Activated CD4-positive, CD25-positive, alpha-beta regulatory T cell treated with anti-CD3 and anti-CD28 coated beads, Interleukin-2, amount 50 U/mL, for 16 hours (primary cell): ENCODE data around the gene PPP1R12C.

Source experiments
- DNase-seq: peaks from one replicate; pipeline ENCODE4 v3.0.0-alpha.2; 2020; ENCODE audit warnings: low read depth, low spot score

The PPP1R12C gene

GRCh38 chr19:55146705-55147273 lies 29.4 kb upstream of the PPP1R12C start:
- DNase-seq, result no peak

- no peak for DNase-seq
Measured at GRCh38 chr19:55146078-55146704, 28.8 kb upstream of the PPP1R12C start.

- no peak for DNase-seq
Measured at GRCh38 chr19:55145232-55145631, 27.8 kb upstream of the PPP1R12C start.

DNA sequence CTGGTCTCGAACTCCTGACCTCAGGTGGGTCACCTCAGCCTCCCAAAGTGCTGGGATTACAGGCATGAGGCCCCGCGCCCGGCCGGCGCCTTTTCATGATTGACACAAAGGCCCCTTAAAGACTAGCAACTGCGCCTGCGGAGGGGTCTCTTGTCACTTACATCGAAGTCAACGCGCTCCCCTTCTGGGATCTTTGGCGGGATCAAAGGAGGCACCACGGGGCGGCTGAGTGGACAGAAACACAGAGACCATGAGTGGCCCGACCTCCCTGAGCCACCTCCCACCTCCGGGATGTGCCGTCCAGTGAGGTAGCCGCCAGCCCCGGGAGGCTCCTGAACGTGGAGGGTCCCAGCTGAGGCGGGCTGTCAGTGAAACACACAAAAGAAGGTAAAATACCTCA lies 24.3 kb upstream of the PPP1R12C start:
- DNase-seq, result no peak

GRCh38 chr19:55137915-55138314 lies 20.5 kb upstream of the PPP1R12C start:
- no peak for DNase-seq

- DNase-seq, result no peak
Measured at GRCh38 chr19:55136399-55137102, 19.1 kb upstream of the PPP1R12C start.

DNA sequence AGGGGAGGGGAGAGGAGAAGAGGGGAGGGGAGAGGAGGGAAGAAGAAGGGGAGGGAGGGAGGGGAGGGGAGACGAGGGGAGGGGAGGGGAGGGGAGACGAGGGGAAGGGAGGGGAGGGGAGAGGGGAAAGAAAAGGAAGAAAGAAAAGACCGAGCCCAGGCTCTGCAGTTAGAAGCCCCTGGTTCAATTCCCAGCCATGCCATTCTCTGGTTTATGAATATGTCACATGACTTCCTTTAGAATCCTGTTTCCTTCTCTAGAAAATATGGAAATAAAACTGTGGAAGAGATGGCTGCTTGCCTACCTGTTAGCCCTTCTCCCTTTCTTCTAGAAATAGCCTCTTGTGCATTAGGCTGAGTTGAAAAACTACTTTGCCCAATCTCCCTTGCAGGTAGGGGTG lies 17.3 kb upstream of the PPP1R12C start:
- DNase-seq, result no peak

DNA sequence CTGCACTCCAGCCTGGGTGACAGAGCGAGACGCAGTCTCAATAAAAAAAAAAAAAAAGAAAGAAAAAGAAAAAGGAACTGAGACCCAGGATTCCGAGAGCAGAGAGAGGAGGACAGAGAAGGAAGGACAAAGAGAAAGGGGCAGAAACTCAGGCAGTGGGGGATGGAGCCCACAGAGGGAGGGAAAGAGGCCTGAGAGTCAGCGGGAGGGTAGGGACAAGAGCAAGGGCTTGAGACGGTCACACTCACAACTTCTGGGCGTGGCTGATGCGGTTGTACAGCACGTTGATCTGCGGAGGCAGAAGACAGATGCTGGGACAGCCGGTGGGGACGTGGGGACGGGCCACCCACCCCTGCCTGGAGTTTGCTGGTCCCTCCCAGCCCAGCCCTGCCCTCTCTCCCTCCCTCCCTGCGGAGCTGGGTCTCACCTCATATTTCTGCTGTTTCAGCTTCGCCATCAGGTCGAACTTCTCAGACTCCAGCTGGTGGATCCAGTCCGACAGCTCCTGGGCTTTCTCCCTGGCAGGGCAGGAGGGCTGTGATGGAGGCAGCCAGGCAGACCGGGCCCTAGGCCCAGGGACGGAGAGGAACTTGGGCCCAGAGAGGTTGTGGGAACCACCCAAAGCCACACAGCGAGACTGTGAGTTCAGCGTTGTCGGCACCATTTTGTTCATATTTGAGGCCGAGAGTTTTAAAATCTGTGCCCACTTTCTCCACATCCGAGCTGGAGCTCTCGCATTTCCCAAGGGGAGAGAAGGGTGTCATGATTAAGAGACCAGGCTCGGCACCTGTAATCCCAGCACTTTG lies 16.4 kb upstream of the PPP1R12C start:
- DNase-seq, result no peak

- DNase-seq, result no peak
Measured at GRCh38 chr19:55132453-55133129, 15.2 kb upstream of the PPP1R12C start.

- no peak for DNase-seq
Measured at GRCh38 chr19:55131421-55131820, 14.0 kb upstream of the PPP1R12C start.

DNA sequence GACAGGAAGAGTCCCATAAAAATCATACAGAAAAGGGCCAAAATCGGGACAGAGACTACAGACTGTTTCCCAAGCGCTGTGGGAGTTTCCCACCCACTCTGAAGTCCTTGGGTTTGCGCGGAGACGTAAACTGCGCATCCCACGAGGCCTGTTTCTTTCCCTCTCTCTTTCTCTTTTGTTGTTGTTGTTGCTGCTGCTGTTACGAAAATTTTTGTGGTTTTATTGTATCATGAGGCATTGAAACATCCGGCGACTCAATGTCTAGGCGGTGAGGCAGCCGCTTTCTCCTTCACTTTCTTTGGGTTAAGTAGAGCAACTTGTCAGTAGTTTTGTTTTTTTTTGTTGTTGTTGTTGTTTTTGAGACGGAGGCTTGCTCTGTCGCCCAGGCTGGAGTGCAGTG lies 1.6 kb upstream of the PPP1R12C start:
- DNase-seq, result no peak

DNA sequence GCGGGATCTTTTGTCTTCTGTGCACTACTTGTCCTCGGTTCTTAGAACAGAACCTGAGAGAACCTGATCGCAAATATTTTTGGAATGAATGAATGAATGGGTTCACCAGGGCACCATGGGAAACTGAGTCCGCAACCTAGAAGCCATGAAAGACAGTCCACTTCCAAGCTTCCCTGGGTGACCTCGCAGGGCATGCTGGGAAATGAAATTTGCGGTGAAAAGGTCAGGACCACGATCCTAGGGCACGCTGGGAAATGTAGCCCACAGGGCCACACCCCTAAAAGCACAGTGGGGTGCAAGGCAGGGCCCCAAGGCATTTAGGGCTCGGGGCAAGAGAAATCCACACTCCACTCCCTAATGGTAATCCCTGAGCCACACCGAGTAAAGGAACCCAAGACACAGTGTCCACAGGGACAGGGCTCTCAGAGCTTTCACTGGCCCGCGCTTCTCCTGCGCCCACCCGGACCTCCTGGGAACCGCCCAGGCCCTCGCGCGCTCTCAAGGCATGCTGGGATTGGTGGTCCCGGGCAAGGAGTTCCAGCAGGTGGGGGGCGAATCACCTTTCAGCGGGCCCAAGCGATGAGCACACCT lies 1.1 kb upstream of the PPP1R12C start:
- DNase-seq, result no peak

DNA sequence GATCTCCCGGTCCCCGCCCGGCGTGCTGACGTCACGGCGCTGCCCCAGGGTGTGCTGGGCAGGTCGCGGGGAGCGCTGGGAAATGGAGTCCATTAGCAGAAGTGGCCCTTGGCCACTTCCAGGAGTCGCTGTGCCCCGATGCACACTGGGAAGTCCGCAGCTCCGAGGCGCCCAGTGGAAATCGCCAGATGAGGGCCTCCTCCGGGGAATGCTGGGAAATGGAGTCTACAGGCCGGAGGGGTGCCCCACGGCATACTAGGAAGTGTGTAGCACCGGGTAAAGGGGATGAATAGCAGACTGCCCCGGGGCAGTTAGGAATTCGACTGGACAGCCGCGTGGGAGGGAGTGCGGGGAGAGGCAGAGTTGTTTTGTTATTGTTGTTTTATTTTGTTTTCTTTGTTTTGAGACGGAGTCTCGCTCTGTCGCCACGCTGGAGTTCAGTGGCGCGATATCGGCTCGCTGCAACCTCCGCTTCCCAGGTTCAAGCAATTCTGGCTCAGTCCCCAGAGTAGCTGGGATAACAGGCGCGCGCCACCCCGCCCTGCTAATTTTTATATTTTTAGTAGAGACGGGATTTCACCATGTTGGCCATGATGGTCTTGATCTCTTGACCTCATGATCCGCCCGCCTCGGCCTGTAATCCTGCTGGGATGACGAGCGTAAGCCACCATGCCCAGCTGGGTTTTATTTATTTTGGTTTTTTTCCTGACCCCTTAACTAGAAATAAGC lies 390 bp upstream of the PPP1R12C start:
- DNase-seq, result peak; percentile 94

GRCh38 chr19:55116232-55116858 lies 1.1 kb downstream of the PPP1R12C start:
- DNase-seq, result no peak

DNA sequence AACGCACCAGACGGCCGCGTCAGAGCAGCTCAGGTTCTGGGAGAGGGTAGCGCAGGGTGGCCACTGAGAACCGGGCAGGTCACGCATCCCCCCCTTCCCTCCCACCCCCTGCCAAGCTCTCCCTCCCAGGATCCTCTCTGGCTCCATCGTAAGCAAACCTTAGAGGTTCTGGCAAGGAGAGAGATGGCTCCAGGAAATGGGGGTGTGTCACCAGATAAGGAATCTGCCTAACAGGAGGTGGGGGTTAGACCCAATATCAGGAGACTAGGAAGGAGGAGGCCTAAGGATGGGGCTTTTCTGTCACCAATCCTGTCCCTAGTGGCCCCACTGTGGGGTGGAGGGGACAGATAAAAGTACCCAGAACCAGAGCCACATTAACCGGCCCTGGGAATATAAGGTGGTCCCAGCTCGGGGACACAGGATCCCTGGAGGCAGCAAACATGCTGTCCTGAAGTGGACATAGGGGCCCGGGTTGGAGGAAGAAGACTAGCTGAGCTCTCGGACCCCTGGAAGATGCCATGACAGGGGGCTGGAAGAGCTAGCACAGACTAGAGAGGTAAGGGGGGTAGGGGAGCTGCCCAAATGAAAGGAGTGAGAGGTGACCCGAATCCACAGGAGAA lies 1.9 kb downstream of the PPP1R12C start:
- no peak for DNase-seq

DNA sequence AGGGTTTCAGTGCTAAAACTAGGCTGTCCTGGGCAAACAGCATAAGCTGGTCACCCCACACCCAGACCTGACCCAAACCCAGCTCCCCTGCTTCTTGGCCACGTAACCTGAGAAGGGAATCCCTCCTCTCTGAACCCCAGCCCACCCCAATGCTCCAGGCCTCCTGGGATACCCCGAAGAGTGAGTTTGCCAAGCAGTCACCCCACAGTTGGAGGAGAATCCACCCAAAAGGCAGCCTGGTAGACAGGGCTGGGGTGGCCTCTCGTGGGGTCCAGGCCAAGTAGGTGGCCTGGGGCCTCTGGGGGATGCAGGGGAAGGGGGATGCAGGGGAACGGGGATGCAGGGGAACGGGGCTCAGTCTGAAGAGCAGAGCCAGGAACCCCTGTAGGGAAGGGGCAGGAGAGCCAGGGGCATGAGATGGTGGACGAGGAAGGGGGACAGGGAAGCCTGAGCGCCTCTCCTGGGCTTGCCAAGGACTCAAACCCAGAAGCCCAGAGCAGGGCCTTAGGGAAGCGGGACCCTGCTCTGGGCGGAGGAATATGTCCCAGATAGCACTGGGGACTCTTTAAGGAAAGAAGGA lies 2.8 kb downstream of the PPP1R12C start:
- no peak for DNase-seq

GRCh38 chr19:55113570-55114039 lies 3.8 kb downstream of the PPP1R12C start:
- no peak for DNase-seq

DNA sequence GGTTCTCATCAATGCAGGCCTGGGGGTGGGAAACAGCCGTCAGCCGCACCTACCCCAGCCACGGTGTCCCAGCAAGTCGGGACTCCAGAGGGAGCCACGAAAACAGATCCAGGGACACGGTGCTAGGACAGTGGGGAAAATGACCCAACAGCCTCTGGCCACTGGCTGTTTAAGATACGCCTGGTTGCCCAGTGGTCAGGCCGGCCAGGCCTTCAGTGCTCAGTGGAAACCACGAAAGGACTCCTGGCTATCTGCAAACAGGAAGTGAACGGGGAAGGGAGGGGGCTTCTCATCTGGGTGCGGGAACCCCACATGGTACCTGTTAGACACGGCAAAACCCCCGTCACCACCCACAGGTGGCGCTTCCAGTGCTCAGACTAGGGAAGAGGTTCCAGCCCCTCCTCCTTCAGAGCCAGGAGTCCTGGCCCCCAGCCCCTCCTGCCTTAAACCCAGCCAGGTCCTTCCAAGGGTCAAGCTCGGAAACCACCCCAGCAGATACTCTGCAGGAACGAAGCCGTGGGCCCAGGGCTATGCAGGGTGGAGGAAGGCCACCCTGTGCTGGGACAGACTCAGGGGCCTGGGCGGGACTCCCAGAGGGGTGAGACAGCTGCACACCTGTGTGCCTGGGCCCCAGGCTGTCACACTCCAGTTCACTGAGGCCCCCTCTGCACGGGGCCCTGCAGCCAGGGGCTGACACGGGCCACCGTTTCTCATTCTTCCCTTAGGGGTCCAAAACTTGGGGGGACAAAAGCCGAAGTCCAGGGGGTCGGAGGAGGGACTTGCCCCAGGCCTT lies 4.5 kb downstream of the PPP1R12C start:
- DNase-seq, result no peak
